ENCODE measurements around the gene HOXC9. TPM values are rescaled to one million over a fixed set of nuclear protein-coding genes. Genes with fewer than 3 reads are reported as not detected.

Gene HOXC9
- total RNA-seq, 1 experiment from 2014 or later: 11.3 TPM

- TF ChIP-seq REST (IDR thresholded peaks at IDR 0.05; ENCODE audit: low read depth): no peak
- TF ChIP-seq ZNF274 (IDR thresholded peaks at IDR 0.05; ENCODE audit: low read depth, low read length): no peak
- no peak for TF ChIP-seq ELF1 (IDR thresholded peaks at IDR 0.05; ENCODE audit: borderline replicate concordance, low read depth)
- no peak for TF ChIP-seq CEBPB (IDR thresholded peaks at IDR 0.05; ENCODE audit: low read depth)
- TF ChIP-seq RAD21 (IDR thresholded peaks at IDR 0.05; ENCODE audit: low read depth): no peak
- TF ChIP-seq ZBTB33 (IDR thresholded peaks at IDR 0.05; ENCODE audit: extremely low read depth, insufficient replicate concordance, low read length): no peak
- TF ChIP-seq ZFX (IDR thresholded peaks at IDR 0.05): no peak
- no peak for TF ChIP-seq JUND (IDR thresholded peaks at IDR 0.05)
- BruUV-seq (replicated peaks): no TSS peak
- intact Hi-C loops (cut with micrococcal nuclease): no loop called here
- Histone ChIP-seq H2AFZ (ENCODE audit: low read depth, low read length, poor library complexity, severe bottlenecking) (no peak overlapping the region), H4K20me1 (ENCODE audit: insufficient read depth) (no peaks in the 10 kb centered on the region), H3K9me2 (ENCODE audit: insufficient read depth) (no peaks in the 10 kb centered on the region), H3K79me2 (ENCODE audit: insufficient read depth, low read length) (0 out of 2 replicates have a peak, but pooled peaks cover 3% of the 10 kb centered on the region), H3K27ac (ENCODE audit: low read depth, low read length) (no peak overlapping the region), H3K36me3 (ENCODE audit: control insufficient read depth in 1 of 2, insufficient read depth in 2 of 2, low read length in 2 of 2) (no peaks in the 10 kb centered on the region), H3K9ac (ENCODE audit: low read length) (no peak overlapping the region), H3K4me2 (ENCODE audit: low read length) (no peak overlapping the region), H3K4me3 (replicated peaks in 1 of 2; ENCODE audit: low read depth in 1 of 2, low read length in 2 of 2) (no peak overlapping the region), H3K4me1 (ENCODE audit: control insufficient read depth in 1 of 2, insufficient read depth in 2 of 2, low read length in 2 of 2) (peaks cover 0 to 12% of the 10 kb centered on the region in 2 experiments; a peak in 2 of 4 replicates), H3K27me3 (ENCODE audit: insufficient read depth, low read length) (no peaks in the 10 kb centered on the region), H3K9me3 (ENCODE audit: control insufficient read depth in 1 of 2, insufficient read depth in 1 of 2, low read depth in 1 of 2, low read length in 2 of 2) (no peaks in the 10 kb centered on the region)
- no peak for DNase-seq (ENCODE audit: low read depth, low spot score)
- POLR2A ChIA-PET: interaction anchor here (1.9 kb wide), 1 partner anchor 8 kb away, joined by 4 read pairs; no protein-coding TSS in a partner anchor
- RAD21 ChIA-PET (ENCODE audit: low non-redundant PET in 1 of 2, low total read pairs in 2 of 2, uncharacterized antibody in 2 of 2, unreplicated experiment in 2 of 2): no interaction called here
- ATAC-seq: no peak
- CTCF ChIA-PET: interaction anchor here (0.6 to 1.5 kb wide), 3 partner anchors 23 to 197 kb away, joined by 3 to 6 read pairs (median 5); partner anchors contain the start of gene HOXC5
Measured at GRCh38 chr12:54009171-54010052, 9.5 kb downstream of the HOXC9 start.

Data from HCT116 (cell line).